Omental fat pad (tissue), 4 donors: ENCODE measurements around the gene MYCN. TPM values are rescaled to one million over a fixed set of nuclear protein-coding genes. Genes with fewer than 3 reads are reported as not detected.

Experiments
- ATAC-seq: fragments of 150-250 bp; one replicate; pipeline ENCODE4 v1.9.1; 2016; ENCODE audit warnings: mild to moderate bottlenecking, moderate library complexity; ENCODE audit not compliant: low FRiP score
- DNase-seq: peaks from one replicate; pipeline ENCODE4 v3.0.0-alpha.2; 2019; ENCODE audit warnings: low spot score
- CTCF ChIP-seq, 3 donors: fragments of 450-650 bp; IDR thresholded peaks; one replicate each; pipeline ENCODE4 v1.5.1; 2016 to 2017; ENCODE audit warnings: antibody characterized with exemption in 3 of 3, mild to moderate bottlenecking in 3 of 3, moderate library complexity in 2 of 3
- total RNA-seq, 4 donors: library from RNA; depleted of rRNA; stranded (reverse); fragments of >200 nt; gene quantifications; one replicate each; pipeline ENCODE4 v1.1.0, GENCODE V29; 2016

MYCN gene
- under 1 TPM in 2 of 4 donors, not detected in 2; 0.19 to 0.47 TPM for total RNA-seq

- TF ChIP-seq CTCF (IDR thresholded peaks at IDR 0.05): no peak
- DNase-seq: no peak
- peak; percentile 25 for ATAC-seq
Measured at GRCh38 chr2:15939854-15940660, at the start of gene MYCN. Gene MYCN (plus strand): TSS chr2:15940550. CDS start chr2:15942065, 1,515 bp downstream.

- DNase-seq (no peak), ATAC-seq (no peak)
- no peak for TF ChIP-seq CTCF (IDR thresholded peaks at IDR 0.05)
Measured at GRCh38 chr2:15890936-15891905, 49.1 kb upstream of the MYCN start.

GRCh38 chr2:15892151-15892880 lies 48.0 kb upstream of the MYCN start:
- TF ChIP-seq CTCF (IDR thresholded peaks at IDR 0.05): no peak
- DNase-seq (no peak), ATAC-seq (no peak)

- no peak for DNase-seq
- TF ChIP-seq CTCF (IDR thresholded peaks at IDR 0.05): no peak
- no peak for ATAC-seq
Measured at GRCh38 chr2:15893085-15893484, 47.3 kb upstream of the MYCN start.

- no peak for ATAC-seq
- DNase-seq: no peak
- TF ChIP-seq CTCF (IDR thresholded peaks at IDR 0.05): no peak
Measured at GRCh38 chr2:15893689-15894480, 46.5 kb upstream of the MYCN start.
